Endothelial cell (in vitro differentiated cells): ENCODE results near the gene LSM14B. TPM values are rescaled to one million over a fixed set of nuclear protein-coding genes. Genes with fewer than 3 reads are reported as not detected.

ENCODE experiments used
- DNase-seq: peaks from one replicate; pipeline ENCODE4 v3.0.0; 2021; ENCODE audit warnings: low spot score
- H3K27ac Mint-ChIP-seq: one replicate; pipeline ENCODE4 v1.8.0; 2021; ENCODE audit warnings: mixed read lengths, inconsistent platforms; ENCODE audit not compliant: unreplicated experiment
- H3K27me3 Mint-ChIP-seq: one replicate; pipeline ENCODE4 v1.8.0; 2021; ENCODE audit warnings: mild to moderate bottlenecking, moderate library complexity, mixed read lengths, inconsistent platforms; ENCODE audit not compliant: unreplicated experiment
- H3K36me3 Mint-ChIP-seq: one replicate; pipeline ENCODE4 v1.8.0; 2021; ENCODE audit warnings: mild to moderate bottlenecking, low read depth, mixed read lengths, inconsistent platforms; ENCODE audit not compliant: unreplicated experiment
- H3K4me1 Mint-ChIP-seq: one replicate; pipeline ENCODE4 v1.8.0; 2021; ENCODE audit warnings: mild to moderate bottlenecking, mixed read lengths, inconsistent platforms; ENCODE audit not compliant: unreplicated experiment
- H3K4me3 Mint-ChIP-seq: one replicate; pipeline ENCODE4 v1.8.0; 2021; ENCODE audit warnings: mild to moderate bottlenecking, mixed read lengths, inconsistent platforms; ENCODE audit not compliant: unreplicated experiment
- H3K9me3 Mint-ChIP-seq: one replicate; pipeline ENCODE4 v1.8.0; 2021; ENCODE audit warnings: mixed read lengths, inconsistent platforms; ENCODE audit not compliant: unreplicated experiment
- CTCF ChIP-seq: fragments of 200-600 bp; sonication (generic); IDR thresholded peaks from one replicate; pipeline ENCODE4 v1.5.0; 2021; ENCODE audit warnings: antibody characterized with exemption; ENCODE audit not compliant: unreplicated experiment
- total RNA-seq: library from RNA; stranded (reverse); fragmentation: NEBNext Ultra II Directional; extraction: Animal tissue kit (Norgen Biotek cat#: 25700); gene quantifications from one replicate; pipeline ENCODE4 v1.2.1, GENCODE V29; 2021; ENCODE audit not compliant: unreplicated experiment

Gene LSM14B
- total RNA-seq, 1 donor from 2014 or later, result 35.3 TPM

DNA sequence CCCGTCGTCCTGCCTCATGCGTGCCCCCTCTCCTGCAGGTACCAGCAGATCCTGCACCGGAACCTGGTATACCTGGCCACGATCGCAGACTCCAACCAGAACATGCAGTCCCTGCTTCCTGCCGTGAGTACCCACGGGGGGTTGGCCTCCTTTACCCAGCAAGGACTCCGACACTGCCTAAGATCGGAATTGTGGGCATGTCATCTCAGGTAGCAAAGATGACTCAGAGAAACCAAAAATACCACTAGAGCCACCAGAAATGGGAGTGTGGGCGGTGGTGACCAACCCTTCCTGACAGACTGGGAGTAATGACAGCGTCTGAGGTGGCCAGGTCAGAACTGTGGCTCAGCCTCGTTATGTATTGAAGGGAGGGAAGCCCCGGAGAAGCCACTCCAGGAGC lies 37.6 kb downstream of the LSM14B start:
- TF ChIP-seq CTCF, result no peak
- no peak overlapping the region for H3K4me3 Mint-ChIP-seq

GRCh38 chr20:62160253-62160652 lies 38.0 kb downstream of the LSM14B start:
- Mint-ChIP-seq H3K27me3 (peaks cover 8% of the 10 kb centered on the region), H3K4me1 (peaks cover 7% of the 10 kb centered on the region), H3K4me3 (no peak overlapping the region), H3K36me3 (peaks cover 5% of the 10 kb centered on the region), H3K27ac (no peak overlapping the region), H3K9me3 (no peaks in the 10 kb centered on the region)
- DNase-seq, result no peak
- no peak for TF ChIP-seq CTCF

More for the DNA sequence above, 37.6 kb downstream of the LSM14B start:
- Mint-ChIP-seq H3K27me3 (peaks cover 8% of the 10 kb centered on the region), H3K27ac (no peak overlapping the region), H3K9me3 (no peaks in the 10 kb centered on the region), H3K36me3 (peaks cover 5% of the 10 kb centered on the region), H3K4me1 (peaks cover 7% of the 10 kb centered on the region)
- no peak for DNase-seq

GRCh38 chr20:62160876-62161275 lies 38.6 kb downstream of the LSM14B start:
- Mint-ChIP-seq H3K27ac (no peak overlapping the region), H3K4me3 (no peak overlapping the region), H3K4me1 (peaks cover 5% of the 10 kb centered on the region), H3K9me3 (no peaks in the 10 kb centered on the region), H3K36me3 (peaks cover 7% of the 10 kb centered on the region), H3K27me3 (peaks cover 5% of the 10 kb centered on the region)
- no peak for TF ChIP-seq CTCF
- no peak for DNase-seq

- Mint-ChIP-seq H3K4me3 (no peak overlapping the region), H3K9me3 (no peaks in the 10 kb centered on the region), H3K27me3 (peaks cover 5% of the 10 kb centered on the region), H3K4me1 (no peaks in the 10 kb centered on the region), H3K27ac (no peak overlapping the region), H3K36me3 (peaks cover 9% of the 10 kb centered on the region)
- DNase-seq, result no peak
- TF ChIP-seq CTCF, result no peak
Measured at GRCh38 chr20:62161347-62161746, 39.1 kb downstream of the LSM14B start.

DNA sequence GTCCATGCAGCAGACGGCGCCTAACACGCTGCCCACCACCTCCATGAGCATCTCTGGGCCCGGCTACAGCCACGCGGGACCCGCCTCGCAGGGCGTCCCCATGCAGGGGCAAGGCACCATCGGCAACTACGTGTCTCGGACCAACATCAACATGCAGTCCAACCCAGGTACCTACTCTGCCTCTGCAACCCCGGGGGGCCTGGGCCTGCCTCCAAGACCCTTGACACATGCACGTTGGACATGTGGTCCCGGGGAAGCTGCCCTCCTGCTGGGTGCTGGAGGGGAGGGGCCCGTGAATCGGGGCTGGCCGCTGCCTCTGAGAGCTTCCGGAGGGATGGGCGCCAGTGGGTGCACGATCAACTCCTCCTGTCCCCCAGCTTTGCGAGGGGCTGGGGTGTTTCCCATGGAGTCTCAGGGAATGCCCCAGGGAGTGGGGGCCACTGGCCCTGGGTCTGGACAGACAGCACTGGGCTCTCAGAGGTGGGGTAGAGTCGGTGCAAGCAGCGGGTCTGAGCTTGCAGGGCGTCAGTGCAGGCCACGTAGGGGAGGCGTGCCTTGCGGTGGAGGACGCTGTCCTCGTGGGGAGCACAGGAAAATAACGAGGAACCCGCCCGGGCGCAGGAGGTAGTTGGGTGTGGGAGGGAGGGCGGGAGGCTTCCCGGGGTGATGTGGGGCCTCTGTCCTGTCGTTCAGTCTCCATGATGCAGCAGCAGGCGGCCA lies 40.6 kb downstream of the LSM14B start:
- Mint-ChIP-seq H3K4me3 (no peak overlapping the region), H3K27ac (no peak overlapping the region), H3K36me3 (peaks cover 10% of the 10 kb centered on the region), H3K4me1 (no peaks in the 10 kb centered on the region), H3K27me3 (peaks cover 5% of the 10 kb centered on the region), H3K9me3 (no peaks in the 10 kb centered on the region)
- no peak for TF ChIP-seq CTCF
- DNase-seq, result no peak
